GM12865 (cell line): ENCODE results near the gene EFEMP1.

ENCODE experiments used
- DNase-seq: peaks from one replicate; pipeline ENCODE4 v3.0.0; 2010; ENCODE audit warnings: low read depth
- H3K4me3 ChIP-seq: 2 replicates; pipeline ENCODE4 v1.5.1; 2011; ENCODE audit warnings: mild to moderate bottlenecking, low read depth, low read length, control low read depth
- TF ChIP-seq, protein P1 (sequence below): IDR thresholded peaks from 2 replicates; pipeline ENCODE4 v1.5.1; 2011; ENCODE audit warnings: low read length, control low read depth, low read depth, inconsistent platforms; ENCODE audit not compliant: insufficient read depth; ENCODE audit errors: missing control alignments

The EFEMP1 gene

DNA sequence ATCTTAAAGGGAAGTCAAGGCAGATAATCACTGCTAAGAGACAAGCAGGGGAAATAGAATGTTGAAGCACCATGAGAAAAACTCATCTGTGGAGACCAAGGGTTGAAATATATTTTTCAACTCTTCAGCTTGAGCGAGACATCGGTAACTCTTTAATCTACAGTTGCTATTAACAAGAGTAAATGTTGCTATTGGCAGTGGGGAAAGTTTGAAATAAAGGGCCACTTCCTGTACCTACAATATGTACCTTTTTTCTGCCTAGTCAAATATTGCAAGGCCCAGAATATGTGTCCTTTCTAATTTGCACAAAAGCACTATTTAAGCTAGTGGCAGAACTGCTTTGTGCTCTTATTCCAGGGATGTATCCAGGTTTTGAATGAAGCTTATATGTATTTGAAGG, 65.8 kb downstream of the EFEMP1 start:
- DNase-seq: no peak
- TF ChIP-seq, protein P1, sequence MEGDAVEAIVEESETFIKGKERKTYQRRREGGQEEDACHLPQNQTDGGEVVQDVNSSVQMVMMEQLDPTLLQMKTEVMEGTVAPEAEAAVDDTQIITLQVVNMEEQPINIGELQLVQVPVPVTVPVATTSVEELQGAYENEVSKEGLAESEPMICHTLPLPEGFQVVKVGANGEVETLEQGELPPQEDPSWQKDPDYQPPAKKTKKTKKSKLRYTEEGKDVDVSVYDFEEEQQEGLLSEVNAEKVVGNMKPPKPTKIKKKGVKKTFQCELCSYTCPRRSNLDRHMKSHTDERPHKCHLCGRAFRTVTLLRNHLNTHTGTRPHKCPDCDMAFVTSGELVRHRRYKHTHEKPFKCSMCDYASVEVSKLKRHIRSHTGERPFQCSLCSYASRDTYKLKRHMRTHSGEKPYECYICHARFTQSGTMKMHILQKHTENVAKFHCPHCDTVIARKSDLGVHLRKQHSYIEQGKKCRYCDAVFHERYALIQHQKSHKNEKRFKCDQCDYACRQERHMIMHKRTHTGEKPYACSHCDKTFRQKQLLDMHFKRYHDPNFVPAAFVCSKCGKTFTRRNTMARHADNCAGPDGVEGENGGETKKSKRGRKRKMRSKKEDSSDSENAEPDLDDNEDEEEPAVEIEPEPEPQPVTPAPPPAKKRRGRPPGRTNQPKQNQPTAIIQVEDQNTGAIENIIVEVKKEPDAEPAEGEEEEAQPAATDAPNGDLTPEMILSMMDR: no peak
- H3K4me3 ChIP-seq: no peak overlapping the region

DNA sequence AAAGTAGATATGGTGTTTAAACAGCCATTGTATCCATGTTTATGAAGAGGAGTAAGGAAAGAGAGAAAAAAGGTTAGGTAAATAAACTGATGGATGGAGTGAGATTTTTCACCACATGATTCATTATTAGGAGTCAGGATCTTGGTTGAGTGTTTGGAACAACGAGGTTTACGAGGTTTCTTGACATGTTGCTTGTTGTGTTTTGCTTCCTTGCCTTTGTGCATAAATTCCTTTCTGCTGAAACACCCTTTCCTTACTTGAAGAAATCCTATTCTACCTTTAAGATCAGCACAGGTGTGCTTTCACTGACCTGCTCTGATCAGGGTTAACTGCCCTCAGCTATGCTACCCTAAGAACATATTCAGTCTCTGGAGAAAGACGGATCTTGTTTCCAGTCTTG, 66.6 kb downstream of the EFEMP1 start:
- no peak for DNase-seq
- TF ChIP-seq, protein P1: no peak
- no peak overlapping the region for H3K4me3 ChIP-seq

DNA sequence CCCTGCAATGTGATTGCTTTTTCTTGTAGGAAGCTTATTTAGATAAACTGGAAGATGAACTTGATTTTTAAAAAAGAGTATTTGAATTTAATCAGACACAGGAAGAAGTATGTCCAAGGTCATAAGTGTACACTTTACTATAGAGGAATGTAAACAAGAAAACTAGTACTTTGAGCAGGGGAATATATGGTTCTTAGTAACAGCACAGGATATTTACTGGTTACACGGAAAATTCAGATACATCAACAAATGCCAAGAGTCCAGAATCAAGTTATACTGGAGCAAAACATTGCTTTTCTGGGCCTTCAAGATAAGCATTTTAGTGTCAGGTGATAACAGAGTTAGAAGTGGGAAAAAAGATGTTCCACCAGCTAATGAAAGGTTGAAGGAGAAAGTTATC, 75.5 kb downstream of the EFEMP1 start:
- no peak overlapping the region for H3K4me3 ChIP-seq
- TF ChIP-seq, protein P1: no peak
- no peak for DNase-seq

DNA sequence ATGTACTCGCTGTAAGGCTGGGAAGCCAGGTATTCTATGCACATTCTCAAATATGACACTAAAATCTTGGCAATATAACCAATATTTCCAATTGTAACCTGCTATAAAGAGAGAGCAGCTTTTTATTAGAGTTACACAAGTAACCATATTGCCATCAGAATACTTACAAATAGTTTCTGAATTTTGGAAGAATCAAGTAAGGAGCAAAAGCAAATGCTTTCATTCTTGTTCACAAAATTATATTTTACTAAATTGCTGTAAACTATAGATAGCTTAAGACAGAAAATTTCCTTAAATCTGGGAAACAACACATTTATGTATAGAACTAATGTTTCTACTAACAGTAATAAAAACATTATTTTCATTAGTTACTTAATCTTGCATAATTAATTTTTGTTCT, 77.2 kb downstream of the EFEMP1 start:
- H3K4me3 ChIP-seq: no peak overlapping the region
- no peak for DNase-seq
- TF ChIP-seq, protein P1: no peak

DNA sequence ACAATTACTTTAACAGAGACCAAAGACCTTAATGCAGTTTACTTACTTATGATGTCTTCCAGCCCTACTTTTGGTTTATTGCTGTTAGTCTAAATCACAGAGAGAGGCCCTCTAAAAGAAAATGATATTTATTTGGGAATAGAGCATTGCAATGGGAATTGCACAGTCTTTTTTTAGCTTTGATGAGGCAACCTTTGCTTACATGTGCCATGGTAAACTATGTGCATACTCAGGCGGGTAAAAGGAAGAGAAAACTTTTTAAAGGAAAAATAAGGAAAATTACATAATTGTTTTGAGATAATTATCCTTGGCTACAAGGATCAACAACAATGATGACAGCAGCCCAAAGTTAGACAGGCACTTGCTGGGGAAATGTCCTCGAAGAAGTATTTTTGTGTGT, 78.6 kb downstream of the EFEMP1 start:
- no peak for DNase-seq
- H3K4me3 ChIP-seq: no peak overlapping the region
- TF ChIP-seq, protein P1: no peak

DNA sequence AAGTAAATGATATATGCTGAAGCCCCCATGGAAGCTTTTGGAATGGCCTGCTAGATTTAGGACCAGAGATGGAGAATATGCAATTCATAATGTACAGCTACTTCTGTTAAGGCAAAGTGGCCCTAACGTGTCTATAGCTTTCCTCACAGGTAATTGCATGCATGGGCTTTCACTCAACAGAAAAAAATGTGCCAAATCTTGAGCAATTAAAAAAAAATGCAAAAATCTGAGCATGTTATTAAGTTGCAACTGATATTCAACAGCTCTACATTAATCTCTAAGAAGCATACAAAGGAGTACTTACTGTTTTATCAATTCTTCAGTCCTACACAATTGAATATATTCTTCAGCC, 79.6 kb downstream of the EFEMP1 start:
- DNase-seq: no peak
- no peak overlapping the region for H3K4me3 ChIP-seq
- TF ChIP-seq, protein P1: no peak

DNA sequence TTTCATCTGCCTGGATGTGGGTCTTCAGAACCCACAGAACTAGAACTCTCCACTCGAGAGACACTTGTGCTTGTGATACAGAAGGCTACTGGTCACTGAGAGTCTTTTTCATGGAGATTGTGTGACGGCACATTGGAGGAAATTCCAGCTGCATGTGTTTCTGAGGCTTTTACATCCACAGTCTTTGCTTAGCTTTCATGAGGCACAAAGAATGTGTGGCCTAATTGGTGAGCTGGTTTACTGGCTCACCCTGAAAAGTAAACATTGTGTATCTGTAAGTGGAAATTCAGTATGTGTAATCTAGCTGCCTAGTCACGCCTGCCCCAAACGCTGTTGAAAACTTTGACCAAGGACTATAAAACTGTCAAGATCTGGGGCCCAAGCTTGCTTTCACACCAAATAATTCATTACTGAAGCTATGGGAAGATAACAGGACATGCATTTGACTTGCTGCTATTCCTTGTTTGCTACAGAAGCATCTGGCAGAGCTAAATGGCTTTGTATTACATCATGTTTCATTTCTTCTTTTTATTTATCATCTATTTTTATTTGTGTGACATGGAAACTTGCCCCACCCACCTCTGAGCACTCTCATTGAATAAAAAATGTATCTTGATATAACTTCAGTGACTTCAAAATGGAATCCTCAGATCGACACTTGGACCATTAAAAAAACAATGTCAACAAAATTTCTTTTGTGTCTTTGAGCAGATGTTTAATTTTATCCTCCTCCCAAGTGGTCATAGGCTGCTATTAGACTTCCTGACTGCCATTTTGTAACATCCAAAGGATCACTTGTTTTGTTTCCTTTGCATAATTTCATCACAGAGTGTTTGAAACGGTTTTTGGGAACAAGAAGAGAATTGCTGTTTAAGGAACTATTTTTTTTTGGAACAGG, 80.2 kb downstream of the EFEMP1 start:
- TF ChIP-seq, protein P1: no peak
- no peak overlapping the region for H3K4me3 ChIP-seq
- no peak for DNase-seq
